ENCODE data around the gene DUSP8. TPM values are rescaled to one million over a fixed set of nuclear protein-coding genes. Genes with fewer than 3 reads are reported as not detected.

The DUSP8 gene
- total RNA-seq, 2 experiments from 2014 or later = 1.5 to 2.1 TPM

DNA sequence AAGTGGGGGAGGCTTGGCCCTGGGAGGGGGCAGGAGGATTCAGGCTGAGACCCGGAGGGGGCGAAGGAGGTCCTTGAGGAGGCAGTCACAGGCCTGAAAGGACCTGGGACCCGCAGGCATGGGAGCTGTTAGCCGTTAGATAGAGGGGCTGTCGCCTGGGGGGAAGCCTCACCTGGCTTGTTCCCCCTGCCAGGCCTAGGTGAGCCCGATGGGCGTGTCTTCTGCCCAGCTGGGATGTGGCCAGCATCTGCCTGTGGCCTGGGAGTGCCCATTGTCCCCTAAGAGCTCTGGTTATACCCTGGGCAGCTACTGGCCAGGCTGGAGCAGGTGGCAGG, 1.8 kb upstream of the DUSP8 start:
- no peak overlapping the region for H3K4me3 Mint-ChIP-seq
- no peak for DNase-seq
- H3K9me3 Mint-ChIP-seq = peaks cover 5% of the 10 kb centered on the region
- H3K27me3 Mint-ChIP-seq = peaks cover 15% of the 10 kb centered on the region
- H3K27ac Mint-ChIP-seq = no peak overlapping the region
- peaks cover 15% of the 10 kb centered on the region for H3K4me1 Mint-ChIP-seq
- no peaks in the 10 kb centered on the region for H3K36me3 Mint-ChIP-seq

DNA sequence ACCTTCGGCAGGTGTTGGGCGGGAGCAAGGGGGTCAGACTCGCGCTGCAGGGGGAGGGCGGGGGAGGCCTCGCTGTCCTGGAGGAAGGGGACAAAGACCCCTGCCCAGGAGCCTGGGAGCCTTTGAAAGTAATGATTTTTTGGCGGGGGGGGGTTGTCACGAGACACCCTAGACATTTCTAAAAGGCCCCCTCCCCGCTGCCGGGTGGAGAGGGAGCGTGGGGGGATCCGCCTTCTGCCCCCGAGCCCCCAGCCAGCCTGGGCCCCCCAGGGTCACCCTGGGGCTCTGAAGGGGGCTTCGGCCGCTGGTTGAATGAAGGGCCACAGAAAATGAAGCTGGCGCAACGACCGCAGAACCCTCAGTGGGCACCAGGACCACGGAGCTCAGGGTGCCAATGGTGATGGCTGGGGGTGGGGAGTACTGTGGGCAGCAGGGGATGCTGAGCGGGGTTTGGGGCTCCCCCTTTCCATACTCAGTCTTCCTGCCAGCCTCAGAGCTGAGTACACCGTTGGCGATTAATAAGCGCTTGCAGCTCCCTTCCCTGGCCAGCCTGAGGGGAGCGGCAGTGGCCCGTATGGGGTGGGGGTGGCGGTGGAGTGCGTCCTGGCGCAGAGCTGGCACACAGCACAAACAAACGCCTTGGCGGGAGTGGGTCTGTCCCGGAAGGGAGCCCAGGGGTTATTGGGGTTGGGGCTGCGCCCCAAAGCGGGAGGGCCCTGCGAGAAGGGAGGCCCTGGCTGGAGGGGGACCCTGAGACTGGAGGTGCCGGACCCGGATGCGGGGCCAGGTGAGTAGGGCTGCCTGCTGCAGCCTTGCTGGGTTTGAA, 1.2 kb upstream of the DUSP8 start:
- peaks cover 15% of the 10 kb centered on the region for H3K27me3 Mint-ChIP-seq
- H3K27ac Mint-ChIP-seq = no peak overlapping the region
- H3K36me3 Mint-ChIP-seq = no peaks in the 10 kb centered on the region
- peak overlapping the region; percentile 45 for H3K4me3 Mint-ChIP-seq
- H3K9me3 Mint-ChIP-seq = no peaks in the 10 kb centered on the region
- DNase-seq = no peak
- peaks cover 15% of the 10 kb centered on the region for H3K4me1 Mint-ChIP-seq

DNA sequence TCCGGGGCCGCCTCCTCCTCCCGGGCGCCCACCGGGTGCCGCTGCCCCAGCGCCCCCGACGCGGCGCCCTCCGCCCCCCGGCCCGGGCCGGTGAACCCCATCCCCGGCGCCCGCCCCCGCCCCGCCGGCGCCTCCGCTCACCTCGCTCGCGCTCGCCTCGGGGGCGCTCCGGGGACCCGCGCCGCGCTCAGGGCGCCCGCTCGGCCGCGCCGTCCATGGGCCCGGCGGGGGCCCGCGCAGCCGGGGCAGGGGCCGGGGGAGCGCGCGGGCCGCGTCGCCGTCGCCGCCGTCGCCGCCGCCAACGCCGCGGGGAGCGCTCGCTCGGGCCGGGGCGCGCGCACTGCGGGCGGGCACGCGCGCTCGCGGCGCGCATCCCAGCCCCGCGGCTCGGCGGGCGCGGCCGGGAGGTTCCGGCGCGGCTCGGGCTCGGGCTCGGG, 293 bp downstream of the DUSP8 start:
- Mint-ChIP-seq H3K27me3 (peaks cover 15% of the 10 kb centered on the region), H3K36me3 (no peaks in the 10 kb centered on the region), H3K9me3 (no peaks in the 10 kb centered on the region), H3K4me1 (peaks cover 15% of the 10 kb centered on the region), H3K4me3 (no peak overlapping the region), H3K27ac (no peak overlapping the region)
- DNase-seq = no peak

DNA sequence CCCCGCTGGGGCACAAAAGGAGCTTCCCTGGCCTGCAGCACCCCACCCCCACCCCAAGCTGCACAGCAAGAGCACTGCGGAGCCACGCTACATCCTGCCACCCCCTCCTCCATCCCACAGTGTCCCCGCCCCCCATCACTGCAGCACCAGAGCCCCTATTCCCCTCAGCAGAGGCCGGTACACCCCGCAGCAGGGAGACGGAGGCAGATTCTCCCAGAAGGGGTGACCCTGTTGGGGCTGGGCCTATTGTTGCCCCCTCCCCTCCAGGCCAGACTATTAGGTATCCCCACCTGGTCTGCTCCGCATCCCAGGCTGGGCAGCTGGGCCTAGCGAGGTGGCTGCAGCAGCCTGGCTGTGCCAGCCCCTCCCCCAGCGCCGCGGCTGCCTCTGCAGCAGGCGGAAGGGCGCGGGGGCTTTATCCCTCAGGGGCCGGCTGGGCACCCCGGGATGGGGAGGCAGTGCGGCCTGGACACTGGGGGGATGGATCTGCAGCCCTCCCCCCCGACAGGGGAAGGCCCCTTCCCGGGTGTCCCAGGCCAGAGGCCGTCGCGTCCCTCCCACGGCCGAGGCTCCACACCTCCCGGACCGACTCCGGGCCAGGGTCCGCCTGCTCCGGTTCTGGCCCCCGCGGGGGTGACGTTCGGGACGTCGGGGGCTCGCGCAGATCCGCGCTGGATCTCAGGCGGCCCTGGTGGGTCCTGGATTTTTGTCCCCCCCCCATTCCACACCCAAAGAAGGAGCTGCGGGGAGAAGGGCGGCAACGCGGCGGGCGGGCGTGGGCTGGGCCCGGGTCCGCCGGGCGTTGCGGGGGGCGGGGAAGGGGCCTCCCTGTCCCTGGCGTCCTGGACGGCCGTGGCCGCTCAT, 943 bp downstream of the DUSP8 start:
- Mint-ChIP-seq H3K27me3 (peaks cover 15% of the 10 kb centered on the region), H3K36me3 (no peaks in the 10 kb centered on the region), H3K4me1 (peaks cover 15% of the 10 kb centered on the region), H3K9me3 (no peaks in the 10 kb centered on the region), H3K4me3 (peak overlapping the region; percentile 51), H3K27ac (no peak overlapping the region)
- no peak for DNase-seq

DNA sequence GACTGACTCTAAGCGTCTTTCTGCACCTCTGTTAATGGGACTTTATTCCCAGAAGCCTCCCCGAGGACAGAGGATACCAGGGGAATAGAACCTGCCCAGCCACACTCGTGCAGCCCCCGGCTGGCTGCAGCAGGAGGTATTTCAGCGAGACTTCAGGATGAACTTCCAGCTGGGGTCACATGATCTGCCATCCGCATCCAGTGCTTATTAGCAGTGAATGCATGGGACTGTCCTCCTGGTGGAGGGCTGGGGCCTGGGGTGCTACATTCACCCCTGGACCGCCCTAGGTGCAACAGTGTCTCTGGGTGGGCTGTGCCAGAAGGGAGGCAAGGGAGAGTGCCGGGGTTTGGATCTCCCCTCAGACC, 1.6 kb downstream of the DUSP8 start:
- Mint-ChIP-seq H3K36me3 (no peaks in the 10 kb centered on the region), H3K4me3 (peak overlapping the region; percentile 51), H3K27ac (no peak overlapping the region), H3K9me3 (no peaks in the 10 kb centered on the region), H3K27me3 (peaks cover 14% of the 10 kb centered on the region), H3K4me1 (peaks cover 15% of the 10 kb centered on the region)
- no peak for DNase-seq

DNA sequence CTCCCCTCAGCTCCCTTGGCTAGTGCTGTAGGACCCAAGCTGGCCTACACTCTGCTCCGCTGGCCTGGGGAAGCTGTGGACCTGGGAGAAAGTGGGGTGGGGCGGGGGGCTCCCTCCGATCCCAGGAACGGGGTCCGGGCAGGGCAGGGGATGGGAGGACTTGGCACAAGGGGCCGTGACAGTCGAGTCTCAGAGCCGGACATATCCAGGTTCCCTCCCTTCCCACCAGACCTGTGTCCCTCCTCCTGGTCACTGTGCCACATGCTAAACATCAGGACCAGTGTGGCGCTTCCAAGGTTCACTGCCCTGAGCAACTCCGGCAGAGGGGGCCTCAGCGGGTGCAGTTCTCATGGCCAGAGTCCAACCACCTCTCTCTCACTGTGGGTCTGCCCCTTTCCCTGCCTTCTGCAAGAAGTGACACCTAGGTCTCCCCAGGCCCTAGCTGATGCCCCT, 2.0 kb downstream of the DUSP8 start:
- Mint-ChIP-seq H3K27me3 (peaks cover 9% of the 10 kb centered on the region), H3K9me3 (no peaks in the 10 kb centered on the region), H3K36me3 (no peaks in the 10 kb centered on the region), H3K4me1 (peaks cover 15% of the 10 kb centered on the region), H3K27ac (no peak overlapping the region), H3K4me3 (no peak overlapping the region)
- DNase-seq = no peak

DNA sequence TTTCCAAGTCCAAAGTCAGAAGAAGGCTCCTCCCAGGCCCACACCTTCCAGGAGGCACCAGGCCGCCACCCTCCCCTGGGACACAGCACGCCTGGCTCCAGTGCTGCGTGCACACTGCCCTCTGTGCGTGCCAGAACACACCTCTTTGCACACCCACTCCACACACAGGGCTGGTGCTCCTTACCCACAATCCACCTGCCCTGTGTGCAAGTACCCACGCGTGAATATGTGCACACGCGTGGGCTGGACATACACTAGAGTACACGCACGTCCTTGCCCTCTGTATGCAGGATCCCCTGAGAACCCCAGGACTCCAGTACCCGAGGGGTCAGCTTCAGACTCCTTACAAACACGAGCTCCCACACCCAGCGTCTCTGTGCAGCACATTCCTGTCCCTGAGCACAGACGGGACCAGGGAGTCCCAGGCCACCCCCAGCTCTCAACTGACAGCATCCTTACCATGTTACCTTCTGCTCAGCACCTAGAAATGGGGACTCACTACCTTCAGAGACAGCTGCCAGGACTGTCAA, 2.8 kb downstream of the DUSP8 start:
- Mint-ChIP-seq H3K4me3 (no peak overlapping the region), H3K36me3 (no peaks in the 10 kb centered on the region), H3K27ac (no peak overlapping the region), H3K9me3 (no peaks in the 10 kb centered on the region), H3K4me1 (peaks cover 15% of the 10 kb centered on the region), H3K27me3 (peaks cover 6% of the 10 kb centered on the region)
- no peak for DNase-seq

DNA sequence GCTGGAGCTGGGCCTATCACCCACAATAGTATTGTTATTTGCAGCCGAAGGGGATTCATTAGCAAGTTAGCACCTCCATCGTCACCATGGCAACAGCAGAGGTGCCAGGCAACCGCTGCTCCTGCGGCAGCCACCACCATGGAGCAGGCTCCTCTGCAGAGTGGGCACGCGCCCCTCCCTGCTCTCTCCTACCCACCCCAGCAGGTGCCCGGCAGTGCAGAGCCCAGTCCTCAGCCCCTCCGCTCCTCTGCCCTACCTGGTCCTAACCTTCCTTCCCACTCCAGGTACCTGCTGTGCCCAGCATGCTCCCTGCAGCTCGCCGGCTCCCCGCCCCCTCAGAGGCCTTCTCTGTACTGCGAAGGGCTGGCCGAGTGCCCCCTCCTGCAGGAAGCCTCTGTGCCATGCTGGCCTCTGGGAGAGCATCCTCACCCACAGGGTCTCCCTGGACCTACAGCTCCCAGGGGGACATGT, 3.6 kb downstream of the DUSP8 start:
- Mint-ChIP-seq H3K27ac (no peak overlapping the region), H3K9me3 (no peaks in the 10 kb centered on the region), H3K36me3 (no peaks in the 10 kb centered on the region), H3K4me1 (peaks cover 9% of the 10 kb centered on the region), H3K27me3 (peaks cover 2% of the 10 kb centered on the region), H3K4me3 (no peak overlapping the region)
- DNase-seq = peak; percentile 46

DNA sequence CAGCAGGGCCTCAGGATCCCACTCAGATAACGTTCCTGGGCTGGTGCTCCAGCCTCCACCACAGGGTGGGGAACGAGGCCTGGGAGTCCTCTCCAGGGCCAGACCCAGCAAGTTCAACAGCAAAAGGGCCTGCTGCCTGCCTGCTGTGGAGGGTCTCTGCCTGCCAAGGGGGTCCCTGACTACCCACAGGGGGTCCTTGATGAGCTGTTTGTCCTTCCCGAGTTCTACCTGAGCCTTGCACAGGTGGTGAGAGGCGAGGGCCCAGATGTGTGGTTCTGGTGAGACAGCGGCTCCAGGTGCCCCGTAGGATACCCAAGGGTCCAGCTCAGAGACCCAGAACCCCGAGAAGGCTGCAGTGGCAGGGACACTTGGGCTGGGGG, 4.4 kb downstream of the DUSP8 start:
- H3K27ac Mint-ChIP-seq = no peak overlapping the region
- DNase-seq = no peak
- no peaks in the 10 kb centered on the region for H3K27me3 Mint-ChIP-seq
- no peaks in the 10 kb centered on the region for H3K9me3 Mint-ChIP-seq
- no peak overlapping the region for H3K4me3 Mint-ChIP-seq
- H3K4me1 Mint-ChIP-seq = peaks cover 8% of the 10 kb centered on the region
- no peaks in the 10 kb centered on the region for H3K36me3 Mint-ChIP-seq

DNA sequence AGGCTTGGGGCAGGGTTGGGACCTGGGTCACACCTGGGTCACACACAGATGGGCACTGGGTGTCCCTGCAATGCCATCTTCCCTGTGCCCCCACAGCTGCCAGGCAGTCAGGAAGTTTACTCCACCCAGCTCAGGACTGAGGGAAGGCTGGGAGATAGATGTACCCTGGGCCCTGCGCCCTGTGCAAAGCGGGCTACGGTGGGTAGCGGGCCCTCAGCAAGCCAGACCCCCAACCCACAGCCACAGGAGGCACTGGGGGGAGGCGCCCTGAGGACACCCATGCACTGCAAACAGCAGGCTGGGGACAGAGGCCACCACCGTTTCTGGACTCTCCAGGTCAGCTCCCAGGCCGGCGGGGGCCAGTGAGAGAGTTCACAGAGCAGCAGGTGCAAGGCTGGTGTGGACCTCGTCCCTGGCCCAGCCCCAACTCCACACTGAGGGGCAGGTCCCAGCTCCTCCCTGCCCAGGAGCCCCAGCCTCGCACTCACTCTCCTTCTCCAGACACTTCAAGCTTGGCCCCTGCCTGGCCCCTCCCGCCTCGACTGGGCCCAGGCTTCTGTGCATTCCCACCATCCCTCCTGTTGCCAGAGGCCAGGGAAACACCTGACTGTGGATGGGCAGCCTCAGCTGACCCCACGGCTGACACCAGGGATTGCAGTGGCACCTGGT, 4.9 kb downstream of the DUSP8 start:
- no peak overlapping the region for H3K27ac Mint-ChIP-seq
- H3K4me1 Mint-ChIP-seq = peaks cover 8% of the 10 kb centered on the region
- DNase-seq = no peak
- no peaks in the 10 kb centered on the region for H3K27me3 Mint-ChIP-seq
- H3K36me3 Mint-ChIP-seq = no peaks in the 10 kb centered on the region
- H3K4me3 Mint-ChIP-seq = no peak overlapping the region
- no peaks in the 10 kb centered on the region for H3K9me3 Mint-ChIP-seq

DNA sequence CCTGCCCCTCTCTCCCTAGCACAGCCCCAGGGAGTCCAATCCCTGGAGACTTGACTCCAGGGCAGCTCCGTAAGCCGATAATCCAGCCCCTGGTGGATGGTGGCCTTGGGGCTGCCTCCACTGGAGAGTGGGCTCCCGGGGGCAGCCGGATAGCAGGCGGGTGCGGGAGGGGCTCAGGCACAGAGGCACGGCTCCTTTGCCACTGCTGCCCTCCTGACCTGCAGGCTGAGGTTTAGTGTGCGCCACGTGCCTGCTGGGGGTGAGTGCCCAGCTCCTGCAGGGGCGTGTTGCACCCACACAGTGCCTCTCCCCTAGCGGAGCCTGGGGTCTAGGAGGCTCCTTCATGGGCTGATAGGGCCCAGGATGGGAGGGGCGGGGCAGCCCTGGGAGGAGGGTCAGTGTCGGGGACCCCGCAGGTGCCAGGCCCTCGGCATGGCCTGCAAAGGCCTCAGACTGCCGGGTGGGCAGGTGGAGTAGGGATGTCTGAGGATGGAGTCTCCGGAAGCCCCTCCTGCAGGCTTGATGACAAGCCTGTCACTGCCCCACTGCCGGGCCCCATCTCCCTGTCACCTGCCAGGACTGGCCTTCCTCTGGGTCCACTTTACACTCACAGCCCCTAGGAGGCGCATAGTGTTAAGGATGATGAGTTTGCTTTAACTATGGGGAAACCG, 5.6 kb downstream of the DUSP8 start:
- Mint-ChIP-seq H3K9me3 (no peaks in the 10 kb centered on the region), H3K27ac (no peak overlapping the region), H3K27me3 (no peaks in the 10 kb centered on the region), H3K4me3 (no peak overlapping the region), H3K36me3 (no peaks in the 10 kb centered on the region), H3K4me1 (peaks cover 8% of the 10 kb centered on the region)
- DNase-seq = no peak

DNA sequence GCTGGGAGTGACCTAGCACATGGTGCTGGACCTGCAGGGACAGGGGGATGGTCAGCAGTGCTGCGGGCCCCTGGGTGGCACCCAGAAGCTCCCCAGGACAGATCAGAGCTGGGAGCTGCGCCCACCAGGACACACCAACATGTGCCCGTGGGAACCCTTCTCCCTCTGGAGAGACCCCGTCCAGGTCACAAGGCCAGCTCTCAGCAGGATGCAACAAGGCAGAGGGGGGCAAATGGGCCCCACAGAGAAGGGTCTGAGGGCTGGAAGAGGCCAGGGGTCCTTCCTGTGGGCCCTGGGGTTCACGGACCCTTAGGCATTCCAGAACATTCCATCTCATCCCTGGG, 6.2 kb downstream of the DUSP8 start:
- no peaks in the 10 kb centered on the region for H3K36me3 Mint-ChIP-seq

DNA sequence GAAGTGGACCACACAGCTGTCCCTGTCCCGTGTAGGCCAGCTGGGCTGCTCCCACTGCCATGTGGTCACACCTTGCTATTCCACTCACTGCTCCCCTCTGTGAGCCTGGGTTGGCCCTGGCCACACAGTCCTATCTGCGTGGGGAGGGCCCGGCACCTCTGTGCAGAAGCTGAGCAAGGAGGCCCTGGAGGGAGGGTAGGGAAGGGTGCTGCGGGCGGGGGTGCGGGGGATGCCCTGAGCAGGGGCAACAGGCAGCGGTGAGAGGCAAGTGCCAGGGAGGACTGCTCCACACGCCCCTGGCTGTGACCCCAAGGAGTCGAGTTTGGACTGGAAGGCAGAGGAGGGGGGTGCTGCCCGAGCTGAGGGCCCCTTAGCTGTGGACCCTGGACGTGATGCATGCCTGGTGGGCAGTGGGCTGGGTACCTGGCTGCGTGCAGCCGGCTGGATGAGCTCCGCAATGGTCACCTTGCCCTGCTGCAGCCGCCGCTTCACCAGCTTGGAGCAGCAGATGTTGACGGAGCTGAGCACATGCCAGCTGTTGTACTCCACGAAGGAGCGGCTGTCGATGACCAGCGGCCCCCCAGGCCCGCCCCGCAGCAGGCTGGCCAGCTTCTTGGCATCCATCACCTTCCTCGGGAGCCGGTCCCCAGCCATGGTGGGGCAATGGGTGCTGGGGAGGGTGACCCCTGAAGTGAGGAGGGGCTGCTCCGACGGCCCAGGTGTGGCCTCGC, 6.7 kb downstream of the DUSP8 start:
- Mint-ChIP-seq H3K9me3 (no peaks in the 10 kb centered on the region), H3K27ac (no peak overlapping the region), H3K4me1 (peaks cover 2% of the 10 kb centered on the region), H3K27me3 (no peaks in the 10 kb centered on the region), H3K4me3 (no peak overlapping the region), H3K36me3 (no peaks in the 10 kb centered on the region)
- no peak for DNase-seq

More for the DNA sequence above, 6.2 kb downstream of the DUSP8 start:
- Mint-ChIP-seq H3K4me3 (no peak overlapping the region), H3K27me3 (no peaks in the 10 kb centered on the region), H3K4me1 (peaks cover 8% of the 10 kb centered on the region), H3K27ac (no peak overlapping the region), H3K9me3 (no peaks in the 10 kb centered on the region)
- no peak for DNase-seq

DNA sequence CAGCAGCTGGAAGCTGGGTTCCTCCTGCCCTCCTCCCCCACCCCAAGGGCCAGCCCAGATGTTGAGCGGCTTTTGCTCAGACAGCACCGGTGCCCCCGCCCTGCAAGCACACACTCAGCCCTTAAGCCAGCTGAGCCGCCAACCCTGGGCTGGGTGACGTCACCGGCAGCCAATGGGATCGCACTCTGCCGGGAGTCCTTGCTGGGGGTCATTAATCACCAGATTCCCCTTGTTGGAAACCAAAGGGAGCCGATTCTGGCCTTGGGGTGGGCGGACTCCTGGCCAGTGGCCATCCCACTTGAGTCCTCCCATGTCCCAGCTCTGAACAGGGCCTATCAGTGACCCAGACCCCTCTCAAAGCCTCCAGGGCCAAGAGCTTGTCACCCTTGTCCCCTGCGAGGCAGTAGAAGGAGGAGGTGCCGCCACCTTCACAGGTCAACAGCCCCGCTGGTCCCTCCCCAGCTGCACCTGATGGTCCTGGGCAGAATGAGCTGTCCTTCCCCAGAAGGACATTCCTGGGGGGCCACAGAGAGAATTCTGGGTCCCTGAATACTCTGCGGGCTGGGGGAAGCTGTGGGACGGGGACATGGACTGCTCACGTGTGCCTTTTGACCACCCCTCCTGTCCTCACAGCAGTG, 7.4 kb downstream of the DUSP8 start:
- H3K27me3 Mint-ChIP-seq = no peaks in the 10 kb centered on the region
- no peaks in the 10 kb centered on the region for H3K4me1 Mint-ChIP-seq
- no peak overlapping the region for H3K27ac Mint-ChIP-seq
- H3K9me3 Mint-ChIP-seq = no peaks in the 10 kb centered on the region
- DNase-seq = no peak
- H3K4me3 Mint-ChIP-seq = no peak overlapping the region
- H3K36me3 Mint-ChIP-seq = no peaks in the 10 kb centered on the region

Data from activated naive CD8-positive, alpha-beta T cell treated with anti-CD3 and anti-CD28 coated beads for 36 hours (primary cell).